ENCODE measurements around the gene PLCB1. TPM values are rescaled to one million over a fixed set of nuclear protein-coding genes. Genes with fewer than 3 reads are reported as not detected.
A peak's percentile ranks its signal among the peaks of the same experiment; 100 is the strongest.
"Not testable (repeated sequence)": the region's sequence is repeated elsewhere in the genome, so short reads cannot be mapped to it uniquely, and the experiment has no call there.

Gene PLCB1
- total RNA-seq, 1 experiment from 2014 or later, result 14.9 TPM

DNA sequence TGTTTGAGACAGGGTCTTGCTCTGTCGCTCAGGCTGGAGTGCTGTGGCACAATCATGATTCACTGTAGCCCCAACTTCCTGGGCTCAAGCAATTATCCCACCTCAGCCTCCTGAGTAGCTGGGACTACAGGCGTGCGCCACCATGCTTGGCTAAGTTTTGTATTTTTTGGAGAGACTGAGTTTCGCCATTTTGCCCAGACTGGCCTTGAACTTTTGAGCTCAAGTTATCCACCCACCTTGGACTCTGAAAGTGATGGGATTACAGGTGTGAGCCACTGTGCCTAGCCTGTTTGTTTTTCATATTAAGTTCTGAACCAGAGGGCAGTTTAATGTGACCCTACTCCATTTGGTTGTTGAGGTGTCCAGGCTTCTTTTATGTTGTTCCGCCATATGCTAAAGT lies 194.8 kb downstream of the PLCB1 start:
- in situ Hi-C loops (cut with HindIII; ENCODE audit: low pct_unique_long_range_greater_than_20kb, low sequenced_read_pairs), result no loop called here
- DNase-seq (ENCODE audit: low read depth, low spot score), result no peak

DNA sequence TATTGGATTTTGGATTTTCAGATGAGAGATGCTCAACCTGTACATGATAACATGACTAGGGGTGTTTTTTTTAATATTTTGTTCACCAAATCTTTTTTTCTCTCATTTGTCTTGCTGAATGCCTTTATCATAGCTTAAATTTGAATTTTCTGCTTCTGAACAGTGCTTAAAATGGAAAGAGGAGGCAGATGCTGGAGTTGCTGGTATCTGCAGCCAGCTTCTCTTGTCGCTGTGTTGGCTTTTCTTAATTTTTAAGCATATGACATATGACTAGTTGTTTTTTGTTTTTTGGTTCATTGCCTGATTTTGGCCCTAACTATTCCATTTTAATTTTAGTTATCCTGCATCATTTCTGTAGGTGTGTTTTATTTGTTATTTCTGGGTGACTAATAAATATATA lies 196.1 kb downstream of the PLCB1 start:
- in situ Hi-C loops (cut with HindIII; ENCODE audit: low pct_unique_long_range_greater_than_20kb, low sequenced_read_pairs), result no loop called here

DNA sequence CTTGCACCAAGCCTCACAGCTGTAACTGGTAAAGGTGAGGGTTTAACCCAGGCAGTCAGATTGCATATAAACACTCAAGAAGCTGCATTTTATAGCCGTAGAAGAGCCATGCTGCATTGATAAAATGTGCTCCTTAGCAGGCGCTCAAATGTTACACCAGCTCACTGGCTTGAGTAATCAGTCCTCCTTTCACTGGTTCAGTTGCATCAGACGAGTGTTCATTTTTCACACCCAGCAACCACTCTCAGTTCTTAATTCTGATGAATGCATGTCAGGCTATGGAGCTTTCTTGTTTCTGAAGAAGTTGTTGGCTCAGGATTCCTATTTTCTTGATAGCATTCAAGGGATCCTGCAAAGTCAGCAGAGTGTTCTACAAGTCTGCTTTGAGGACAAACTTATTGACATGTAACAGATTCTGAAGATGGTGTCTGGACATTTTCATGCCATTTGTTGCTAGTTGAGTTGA lies 198.3 kb downstream of the PLCB1 start:
- no peak for DNase-seq (ENCODE audit: low read depth, low spot score)
- in situ Hi-C loops (cut with HindIII; ENCODE audit: low pct_unique_long_range_greater_than_20kb, low sequenced_read_pairs), result no loop called here

More for the DNA sequence above, 196.1 kb downstream of the PLCB1 start:
- DNase-seq (ENCODE audit: low read depth, low spot score), result no peak

DNA sequence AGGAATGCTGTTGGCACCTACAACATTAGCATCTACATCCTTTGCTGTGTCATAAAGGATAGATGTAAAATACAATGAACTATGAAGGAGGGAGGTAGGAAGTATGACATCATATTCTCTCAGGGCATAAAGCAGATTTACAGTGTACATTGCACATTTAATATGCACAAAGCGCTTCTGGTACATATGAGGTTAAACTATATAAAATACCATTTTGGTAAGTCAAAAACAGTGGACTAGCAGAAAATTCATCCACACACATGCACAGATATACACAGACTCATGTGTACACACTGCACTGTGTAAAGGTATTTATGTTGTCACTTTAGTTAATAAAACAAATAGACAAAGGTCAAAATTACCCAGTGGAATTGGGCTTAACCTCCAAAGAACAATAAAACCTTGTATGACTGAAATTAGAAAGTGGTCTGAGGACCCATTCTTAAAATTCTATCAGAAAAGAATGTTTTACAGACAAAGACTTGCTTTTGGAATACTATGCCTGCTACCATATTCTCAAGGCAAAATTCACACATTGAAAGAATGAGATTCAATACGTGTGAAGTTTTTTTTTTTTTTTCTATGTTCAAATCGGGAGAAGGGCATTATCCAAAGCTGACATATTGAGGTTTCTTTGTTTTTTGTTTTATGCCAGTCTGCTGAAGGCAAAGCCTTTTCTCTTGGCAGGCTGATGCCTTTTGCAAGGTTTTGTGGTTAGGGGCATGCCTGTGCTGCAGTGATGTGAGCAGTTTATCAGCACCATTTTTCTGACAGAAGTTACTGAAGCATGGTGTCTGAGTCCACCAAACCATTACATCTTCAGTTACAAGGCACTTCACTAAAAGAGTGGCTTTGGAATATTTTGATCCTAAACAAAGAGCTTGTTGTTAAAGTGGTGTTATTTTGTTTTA lies 199.0 kb downstream of the PLCB1 start:
- peak; percentile 75 for DNase-seq (ENCODE audit: low read depth, low spot score)
- in situ Hi-C loops (cut with HindIII; ENCODE audit: low pct_unique_long_range_greater_than_20kb, low sequenced_read_pairs), result no loop called here

DNA sequence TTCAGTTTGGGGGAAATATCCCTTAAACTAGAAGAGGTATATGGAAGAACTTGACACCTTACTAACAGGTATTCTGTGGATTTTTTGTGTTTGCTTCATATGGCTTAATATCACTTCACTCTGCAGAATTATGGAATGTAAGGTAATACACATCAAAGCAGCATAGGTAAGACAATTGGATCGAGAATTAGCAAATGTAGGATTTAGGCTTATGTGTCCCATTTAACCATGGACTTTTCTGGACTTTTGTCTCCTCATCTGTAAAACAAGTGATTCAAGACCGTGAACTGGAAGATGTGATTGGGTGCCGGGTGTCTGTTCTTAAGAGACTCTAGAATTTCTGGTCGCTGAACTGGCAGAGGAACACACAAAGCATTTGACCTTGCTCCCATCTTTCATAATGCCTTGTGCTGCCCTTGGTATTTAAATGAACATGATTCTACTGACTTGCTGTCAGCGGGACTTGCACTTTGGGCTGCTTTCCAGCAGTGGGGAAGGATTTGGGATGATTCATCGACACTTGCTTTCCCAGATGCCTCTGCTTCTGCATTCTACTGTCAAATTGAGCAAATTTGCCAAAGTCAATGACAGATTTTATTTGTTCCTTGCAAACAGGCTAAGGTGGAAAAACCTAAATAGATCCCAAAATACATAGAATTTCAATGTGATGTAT lies 199.8 kb downstream of the PLCB1 start:
- no peak for DNase-seq (ENCODE audit: low read depth, low spot score)
- in situ Hi-C loops (cut with HindIII; ENCODE audit: low pct_unique_long_range_greater_than_20kb, low sequenced_read_pairs), result no loop called here

DNA sequence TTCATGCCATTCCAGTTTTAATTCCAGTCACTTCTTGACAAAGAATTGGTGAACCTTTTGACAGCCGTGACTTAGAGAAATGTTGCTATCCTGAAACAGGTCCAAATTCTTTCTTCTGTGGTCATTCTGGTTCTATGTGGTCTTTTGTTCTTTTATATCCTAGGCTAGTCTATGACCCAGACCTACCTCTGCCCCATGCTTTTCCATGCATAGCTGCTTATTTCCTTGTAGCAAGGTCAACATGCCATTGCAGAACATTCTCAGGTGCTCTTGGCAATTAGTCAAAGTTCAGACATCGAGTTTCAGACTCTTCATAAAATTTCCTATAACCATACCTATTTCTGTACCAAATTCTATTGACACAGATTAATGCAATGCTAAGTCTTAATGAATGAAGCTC lies 202.6 kb downstream of the PLCB1 start:
- no peak for DNase-seq (ENCODE audit: low read depth, low spot score)
- in situ Hi-C loops (cut with HindIII; ENCODE audit: low pct_unique_long_range_greater_than_20kb, low sequenced_read_pairs), result no loop called here

DNA sequence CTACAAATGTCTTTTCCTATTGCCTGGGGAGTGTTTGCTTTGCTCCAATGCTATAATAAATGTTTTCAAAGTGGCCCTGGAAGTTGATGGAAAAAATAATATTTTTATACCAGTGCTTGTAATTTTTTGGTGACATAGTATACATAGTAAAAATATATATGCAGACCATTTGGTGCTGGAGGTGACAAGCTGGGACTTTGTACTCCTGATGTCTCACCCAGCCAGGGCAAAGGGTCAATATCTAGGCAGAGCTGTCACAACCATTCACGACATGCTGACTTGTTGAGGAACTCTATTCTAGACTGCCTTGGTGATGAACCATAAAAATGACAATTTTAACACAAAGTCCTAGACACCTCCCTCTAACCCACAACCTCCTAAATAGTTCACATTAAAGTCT lies 203.0 kb downstream of the PLCB1 start:
- in situ Hi-C loops (cut with HindIII; ENCODE audit: low pct_unique_long_range_greater_than_20kb, low sequenced_read_pairs), result no loop called here
- no peak for DNase-seq (ENCODE audit: low read depth, low spot score)

DNA sequence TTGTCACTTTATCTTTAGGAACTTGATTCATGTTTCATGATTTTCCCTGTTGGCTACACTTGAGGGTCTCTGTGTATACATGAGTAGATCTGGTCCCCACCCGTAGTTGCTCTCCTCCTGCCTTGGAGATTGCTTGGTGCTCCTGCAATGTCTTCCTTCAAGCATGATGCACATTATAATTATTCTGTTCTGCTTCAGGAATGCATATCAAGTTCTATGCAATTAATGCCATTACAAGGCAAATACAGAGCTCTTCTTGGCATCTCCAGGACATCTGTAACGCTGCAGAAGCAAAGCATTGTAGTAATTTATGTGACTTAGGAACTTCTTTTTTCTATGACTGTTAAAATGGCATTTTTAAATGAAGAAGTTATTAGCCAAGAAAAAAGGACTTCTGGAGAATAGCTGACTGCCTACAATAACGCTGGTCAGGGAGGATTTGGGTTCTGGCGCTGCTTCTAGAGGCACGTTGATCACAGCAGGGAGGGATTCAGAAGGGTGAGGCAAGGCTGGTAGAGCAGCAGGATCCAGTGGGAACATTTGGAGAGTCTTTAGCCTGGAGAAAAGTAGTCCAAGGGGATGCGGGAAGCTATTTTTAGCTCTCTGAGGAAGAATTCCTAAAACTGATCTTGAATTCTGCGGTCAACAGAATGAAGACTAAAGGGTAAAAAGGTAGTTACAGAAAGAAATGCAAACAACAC lies 203.6 kb downstream of the PLCB1 start:
- in situ Hi-C loops (cut with HindIII; ENCODE audit: low pct_unique_long_range_greater_than_20kb, low sequenced_read_pairs), result no loop called here
- DNase-seq (ENCODE audit: low read depth, low spot score), result no peak

DNA sequence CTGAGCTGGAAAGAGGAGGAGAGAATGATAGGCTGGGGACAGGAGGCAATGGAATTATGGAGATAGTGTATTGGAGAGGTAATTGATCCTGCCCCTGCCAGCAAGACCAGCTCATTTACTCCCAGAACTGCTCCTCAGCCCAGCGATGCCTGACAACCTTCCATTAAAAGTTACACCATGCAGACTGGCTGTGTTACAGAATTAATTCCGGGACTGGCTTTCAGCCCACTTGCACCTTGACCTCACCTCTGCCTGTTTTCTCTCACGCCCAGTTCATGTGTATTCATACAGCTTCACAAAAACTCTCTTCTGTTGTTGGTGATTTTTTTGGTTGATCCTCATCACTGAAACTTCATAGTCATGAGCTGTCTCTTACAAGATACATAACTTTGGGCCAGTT lies 207.3 kb downstream of the PLCB1 start:
- in situ Hi-C loops (cut with HindIII; ENCODE audit: low pct_unique_long_range_greater_than_20kb, low sequenced_read_pairs), result no loop called here
- DNase-seq (ENCODE audit: low read depth, low spot score), result no peak

DNA sequence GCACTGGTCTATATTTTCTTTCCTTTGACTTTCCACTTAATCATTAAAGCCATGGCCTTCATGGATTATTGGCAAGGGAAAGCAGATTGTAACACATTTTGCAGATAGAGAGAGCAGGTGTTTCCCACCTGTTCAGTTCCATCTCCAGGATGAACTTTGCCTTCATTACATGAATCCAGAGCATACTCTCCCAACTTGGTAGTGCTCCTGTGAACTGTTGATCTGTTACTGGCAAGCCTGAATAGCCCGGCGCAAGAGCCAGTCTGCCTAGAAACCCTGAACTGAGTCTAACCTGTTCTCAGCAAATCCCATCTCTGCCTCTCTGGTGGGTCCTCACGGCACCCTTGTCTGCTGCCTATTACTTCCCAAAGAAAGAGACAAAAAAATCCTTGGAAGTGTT lies 210.3 kb downstream of the PLCB1 start:
- DNase-seq (ENCODE audit: low read depth, low spot score), result no peak
- in situ Hi-C loops (cut with HindIII; ENCODE audit: low pct_unique_long_range_greater_than_20kb, low sequenced_read_pairs), result no loop called here

DNA sequence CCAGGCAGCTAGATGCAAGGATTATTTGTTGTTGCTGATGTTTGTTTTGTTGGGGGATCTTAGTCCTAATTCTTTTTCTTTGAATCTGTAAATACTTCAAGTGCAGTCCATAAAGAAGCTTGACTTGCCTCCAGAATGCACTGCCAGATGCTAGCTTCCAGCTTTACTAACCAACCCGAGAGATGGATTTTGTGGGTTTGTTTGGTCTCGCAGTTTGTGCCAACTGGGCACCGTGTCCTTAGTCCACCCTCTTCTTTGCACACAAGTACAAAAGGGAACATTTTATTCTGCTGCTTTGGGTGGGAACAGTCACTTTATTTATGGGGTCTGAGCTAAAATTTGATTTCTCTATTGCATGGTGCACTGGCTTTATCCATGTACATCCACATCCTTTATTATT lies 212.0 kb downstream of the PLCB1 start:
- no peak for DNase-seq (ENCODE audit: low read depth, low spot score)
- in situ Hi-C loops (cut with HindIII; ENCODE audit: low pct_unique_long_range_greater_than_20kb, low sequenced_read_pairs), result no loop called here

DNA sequence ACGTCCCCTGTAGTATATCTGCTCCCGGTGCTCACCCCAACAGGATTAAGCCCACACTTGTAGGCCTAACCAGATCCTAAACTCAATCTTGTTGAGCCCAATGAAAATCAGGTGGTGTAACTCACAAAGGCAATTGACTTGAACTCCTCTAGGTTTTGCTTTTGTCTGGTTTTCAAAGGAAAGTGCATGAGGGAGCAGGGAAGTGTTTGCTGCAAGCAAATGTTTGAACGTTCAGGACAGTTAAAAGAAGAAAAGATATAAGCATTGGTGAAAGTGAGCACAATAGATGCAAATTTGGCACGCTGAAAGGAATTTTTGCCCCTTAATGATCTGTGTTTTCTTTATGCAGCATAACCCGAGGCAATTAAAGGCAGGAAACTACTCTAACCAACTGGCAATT lies 212.6 kb downstream of the PLCB1 start:
- in situ Hi-C loops (cut with HindIII; ENCODE audit: low pct_unique_long_range_greater_than_20kb, low sequenced_read_pairs), result no loop called here
- DNase-seq (ENCODE audit: low read depth, low spot score), result no peak

DNA sequence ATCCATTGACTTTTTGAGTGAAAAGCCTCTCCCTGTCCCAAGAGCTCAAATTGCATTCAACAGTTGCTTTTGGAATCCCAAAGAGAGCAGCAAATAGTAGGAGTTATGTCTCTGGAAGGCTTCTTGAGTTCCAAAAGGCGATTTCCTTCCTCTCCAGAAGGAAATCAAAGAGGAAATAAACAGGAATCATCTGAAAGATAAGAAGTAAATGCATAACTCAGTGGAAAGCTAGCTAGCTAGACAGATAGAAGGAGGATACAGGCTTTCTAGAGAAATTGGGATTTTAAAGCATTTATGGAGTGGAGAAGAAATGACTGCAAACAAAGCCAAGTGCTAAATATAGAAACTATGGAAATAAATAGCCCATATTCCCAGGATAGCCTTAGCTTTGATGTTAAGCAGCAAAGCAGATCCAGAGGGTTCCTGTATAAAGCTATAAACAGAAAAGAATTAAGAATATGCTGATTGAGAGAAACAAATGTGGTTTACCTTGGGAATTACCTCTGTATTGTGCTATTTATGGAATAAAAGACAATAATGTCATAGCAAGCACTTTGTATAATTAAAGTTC lies 214.7 kb downstream of the PLCB1 start:
- no peak for DNase-seq (ENCODE audit: low read depth, low spot score)
- in situ Hi-C loops (cut with HindIII; ENCODE audit: low pct_unique_long_range_greater_than_20kb, low sequenced_read_pairs), result no loop called here

DNA sequence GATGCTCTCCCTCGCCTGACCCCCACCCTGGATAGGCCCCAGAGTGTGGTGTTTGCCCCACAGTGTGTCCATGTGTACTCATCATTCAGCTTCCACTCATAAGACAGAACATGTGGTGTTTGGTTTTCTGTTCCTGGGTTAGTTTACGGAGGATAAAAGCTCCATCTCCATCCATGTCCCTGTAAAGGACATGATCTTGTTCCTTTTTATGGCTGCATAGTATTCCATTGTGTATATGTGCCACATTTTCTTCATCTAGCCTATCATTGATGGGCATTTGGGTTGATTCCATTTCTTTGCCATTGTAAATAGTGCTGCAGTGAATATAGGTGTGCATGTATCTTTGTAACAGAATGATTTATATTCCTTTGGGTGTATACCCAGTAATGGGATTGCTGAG lies 218.2 kb downstream of the PLCB1 start:
- in situ Hi-C loops (cut with HindIII; ENCODE audit: low pct_unique_long_range_greater_than_20kb, low sequenced_read_pairs); DNase-seq (ENCODE audit: low read depth, low spot score): not testable (repeated sequence)

DNA sequence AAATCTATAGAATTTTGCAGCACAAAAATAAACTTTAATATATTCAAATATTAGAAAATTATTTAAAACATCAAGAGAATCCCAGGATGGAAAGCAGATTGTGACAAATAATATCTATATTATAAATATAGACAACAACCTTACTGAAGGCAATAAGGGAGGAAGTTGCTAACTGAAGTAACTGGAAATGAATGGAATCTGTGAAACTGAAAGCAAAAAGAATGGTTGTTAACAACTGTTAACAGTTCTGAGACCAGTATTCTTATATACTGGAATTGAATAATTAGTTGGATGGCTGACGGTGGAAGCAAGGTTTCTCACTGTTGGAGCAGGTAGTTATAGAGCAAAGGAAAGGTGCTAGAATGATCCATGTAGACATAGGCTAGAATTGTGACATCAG lies 220.4 kb downstream of the PLCB1 start:
- in situ Hi-C loops (cut with HindIII; ENCODE audit: low pct_unique_long_range_greater_than_20kb, low sequenced_read_pairs), result no loop called here

DNA sequence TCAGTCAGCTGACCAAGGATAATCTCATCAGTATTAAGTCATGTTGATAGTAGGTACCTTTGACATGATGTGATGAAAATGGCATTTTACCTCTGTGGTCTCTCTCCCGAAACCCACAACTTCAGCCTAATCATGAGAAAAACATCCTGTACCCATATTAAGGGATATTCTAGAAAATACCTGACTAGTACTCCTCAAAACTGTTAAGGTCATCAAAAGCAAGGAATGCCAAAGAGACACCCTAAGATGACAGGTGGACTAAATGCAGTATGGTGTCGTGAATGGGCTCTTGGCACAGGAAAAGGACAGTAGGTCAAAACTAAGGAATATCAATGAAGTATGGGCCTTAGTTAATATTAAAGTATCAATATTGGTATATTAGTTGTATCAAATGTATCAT lies 221.4 kb downstream of the PLCB1 start:
- in situ Hi-C loops (cut with HindIII; ENCODE audit: low pct_unique_long_range_greater_than_20kb, low sequenced_read_pairs), result no loop called here
- no peak for DNase-seq (ENCODE audit: low read depth, low spot score)

More for the DNA sequence above, 220.4 kb downstream of the PLCB1 start:
- no peak for DNase-seq (ENCODE audit: low read depth, low spot score)

DNA sequence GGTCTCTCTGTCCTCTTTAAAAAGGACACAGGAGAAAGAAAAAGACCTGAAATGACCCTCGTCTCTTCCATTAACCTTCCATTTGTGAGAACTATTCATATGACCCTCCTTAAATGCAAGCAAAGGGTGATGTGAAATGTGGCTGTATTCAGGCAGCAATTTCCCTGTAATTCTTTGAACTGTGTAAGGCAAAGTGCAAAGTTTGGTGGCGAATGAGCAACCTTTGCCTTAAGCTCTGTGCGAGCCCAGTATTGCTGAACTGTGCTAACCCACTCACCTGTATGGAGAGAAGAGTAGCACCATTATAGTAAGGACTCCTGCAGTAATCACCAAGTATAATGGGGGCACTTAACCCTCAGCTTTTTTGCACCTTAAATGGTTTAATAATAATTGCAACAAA lies 223.4 kb downstream of the PLCB1 start:
- in situ Hi-C loops (cut with HindIII; ENCODE audit: low pct_unique_long_range_greater_than_20kb, low sequenced_read_pairs), result no loop called here
- no peak for DNase-seq (ENCODE audit: low read depth, low spot score)

DNA sequence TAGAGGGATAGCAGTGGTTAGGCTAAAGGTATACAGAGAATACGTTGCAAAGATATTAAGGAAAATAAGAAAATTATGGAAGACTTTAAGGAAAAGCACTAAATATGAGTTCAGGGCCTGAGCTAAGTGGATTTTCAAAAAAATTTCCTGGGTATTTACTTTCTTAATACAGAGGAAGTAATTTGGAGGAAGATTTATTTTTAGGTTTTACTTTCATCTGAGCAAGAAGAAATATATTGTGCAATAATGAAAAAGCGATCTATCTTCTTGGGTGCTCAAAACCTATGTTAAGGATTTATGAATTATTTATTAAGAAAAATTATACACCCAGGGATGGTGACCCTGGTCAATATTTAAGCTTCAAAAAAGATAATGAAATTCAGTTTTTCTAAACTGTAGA lies 224.7 kb downstream of the PLCB1 start:
- in situ Hi-C loops (cut with HindIII; ENCODE audit: low pct_unique_long_range_greater_than_20kb, low sequenced_read_pairs), result no loop called here
- no peak for DNase-seq (ENCODE audit: low read depth, low spot score)
